Neutrophil (primary cell): ENCODE measurements around the gene SCAF11.
A peak's percentile ranks its signal among the peaks of the same experiment; 100 is the strongest.

Source experiments
- H3K27ac ChIP-seq: fragments of 200-600 bp; sonication (generic); 2 replicates; pipeline ENCODE4 v1.5.1; 2016; ENCODE audit warnings: mild to moderate bottlenecking, moderate library complexity
- H3K27me3 ChIP-seq: fragments of 200-600 bp; sonication (generic); 2 replicates; pipeline ENCODE4 v1.6.0; 2016; ENCODE audit warnings: mild to moderate bottlenecking
- H3K36me3 ChIP-seq: fragments of 200-600 bp; sonication (generic); 2 replicates; pipeline ENCODE4 v1.5.1; 2017
- H3K4me1 ChIP-seq, 2 experiments: fragments of 200-600 bp in 1 of 2; sonication (generic) in 1 of 2; 1 replicate in 1 of 2; 2 replicates in 1 of 2; pipeline versions ENCODE4 v1.5.1 to v1.6.1; 2013 to 2016; ENCODE audit warnings: low read depth in 1 of 2, low read length in 1 of 2, mild to moderate bottlenecking in 1 of 2, moderate library complexity in 1 of 2; ENCODE audit not compliant: control insufficient read depth in 1 of 2, insufficient read depth in 1 of 2
- H3K4me3 ChIP-seq, 2 experiments: fragments of 200-600 bp in 1 of 2; sonication (generic) in 1 of 2; 1 replicate in 1 of 2; 2 replicates in 1 of 2; pipeline ENCODE4 v1.5.1; 2013 to 2016; ENCODE audit warnings: low read depth in 1 of 2, low read length in 1 of 2, mild to moderate bottlenecking in 1 of 2, moderate library complexity in 1 of 2
- H3K9me3 ChIP-seq: fragments of 200-600 bp; sonication (generic); 2 replicates; pipeline ENCODE4 v1.5.1; 2016
- CTCF ChIP-seq: fragments of 200-600 bp; sonication (generic); IDR thresholded peaks from 2 replicates; pipeline ENCODE4 v1.5.1; 2016; ENCODE audit warnings: antibody characterized with exemption

The SCAF11 gene

DNA sequence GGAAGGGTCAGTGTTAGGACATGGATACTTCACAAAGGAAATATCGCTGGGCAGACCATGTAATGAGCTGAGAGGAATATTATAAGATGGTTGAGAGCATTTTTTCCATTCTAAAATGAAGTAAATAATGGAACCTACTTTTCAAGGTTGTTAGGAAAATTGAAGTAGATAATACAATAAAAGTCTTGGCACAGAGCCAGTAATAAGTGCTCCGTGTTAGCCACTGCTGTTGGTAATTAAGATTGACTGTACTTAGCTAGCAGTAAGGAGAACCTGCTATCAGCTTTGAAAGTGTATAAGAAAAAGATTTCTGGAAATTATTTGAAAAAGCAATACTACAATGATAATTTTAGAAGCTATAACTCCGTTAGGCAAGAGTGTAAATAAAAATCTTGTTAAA is 77.6 kb downstream of the SCAF11 start:
- no peaks in the 10 kb centered on the region for H3K9me3 ChIP-seq
- H3K4me1 ChIP-seq, result peaks cover 5 to 6% of the 10 kb centered on the region in 2 experiments
- H3K27me3 ChIP-seq, result no peaks in the 10 kb centered on the region
- no peak overlapping the region for H3K4me3 ChIP-seq
- no peak overlapping the region for H3K27ac ChIP-seq
- TF ChIP-seq CTCF, result no peak
- H3K36me3 ChIP-seq, result peaks cover 3% of the 10 kb centered on the region

GRCh38 chr12:45909041-45909713 is 81.2 kb downstream of the SCAF11 start:
- no peak for TF ChIP-seq CTCF
- peaks cover 5 to 10% of the 10 kb centered on the region in 2 experiments for H3K4me1 ChIP-seq
- H3K27ac ChIP-seq, result no peak overlapping the region
- no peak overlapping the region for H3K4me3 ChIP-seq
- H3K27me3 ChIP-seq, result no peaks in the 10 kb centered on the region
- peaks cover 17% of the 10 kb centered on the region for H3K36me3 ChIP-seq
- H3K9me3 ChIP-seq, result no peaks in the 10 kb centered on the region

DNA sequence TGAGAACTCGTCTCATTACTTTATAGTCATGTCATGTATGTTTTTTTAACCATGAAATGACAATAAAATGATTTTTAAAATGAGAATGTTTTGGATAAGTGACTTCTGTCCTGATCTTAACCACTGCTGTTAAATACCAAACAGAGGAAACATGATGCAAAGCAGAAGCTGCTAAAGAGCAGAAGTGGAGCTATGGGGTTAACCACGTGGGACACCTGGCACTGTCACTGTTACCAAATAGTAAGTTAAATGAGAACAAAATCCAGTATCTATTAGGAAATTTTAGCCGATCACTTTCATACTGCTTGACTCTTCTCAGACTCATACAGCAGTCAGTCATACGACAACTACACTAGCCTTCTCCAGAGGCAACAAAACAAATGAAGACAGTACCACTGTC is 82.4 kb downstream of the SCAF11 start:
- H3K27me3 ChIP-seq, result no peaks in the 10 kb centered on the region
- H3K4me1 ChIP-seq, result peaks cover 5 to 10% of the 10 kb centered on the region in 2 experiments
- peaks cover 18% of the 10 kb centered on the region for H3K36me3 ChIP-seq
- peak overlapping the region; percentile 21 for H3K27ac ChIP-seq
- H3K4me3 ChIP-seq, result no peak overlapping the region
- TF ChIP-seq CTCF, result no peak
- H3K9me3 ChIP-seq, result no peaks in the 10 kb centered on the region

GRCh38 chr12:45898094-45898493 is 92.3 kb downstream of the SCAF11 start:
- peaks cover 51% of the 10 kb centered on the region for H3K36me3 ChIP-seq
- no peaks in the 10 kb centered on the region for H3K9me3 ChIP-seq
- TF ChIP-seq CTCF, result no peak
- H3K4me1 ChIP-seq, result no peaks in the 10 kb centered on the region
- H3K4me3 ChIP-seq, result no peak overlapping the region
- no peaks in the 10 kb centered on the region for H3K27me3 ChIP-seq
- no peak overlapping the region for H3K27ac ChIP-seq

- H3K4me1 ChIP-seq, result no peaks in the 10 kb centered on the region
- no peak overlapping the region for H3K4me3 ChIP-seq
- no peaks in the 10 kb centered on the region for H3K9me3 ChIP-seq
- H3K27me3 ChIP-seq, result no peaks in the 10 kb centered on the region
- no peak for TF ChIP-seq CTCF
- H3K36me3 ChIP-seq, result peaks cover 65% of the 10 kb centered on the region
- no peak overlapping the region for H3K27ac ChIP-seq
Measured at GRCh38 chr12:45895961-45896360, 94.4 kb downstream of the SCAF11 start.
